8988T (cell line): ENCODE measurements around the gene CYP3A5.
"Not testable (repeated sequence)": the region's sequence is repeated elsewhere in the genome, so short reads cannot be mapped to it uniquely, and the experiment has no call there.

Experiments used
- DNase-seq: peaks from one replicate; pipeline ENCODE4 v3.0.0; 2011

Gene CYP3A5

DNA sequence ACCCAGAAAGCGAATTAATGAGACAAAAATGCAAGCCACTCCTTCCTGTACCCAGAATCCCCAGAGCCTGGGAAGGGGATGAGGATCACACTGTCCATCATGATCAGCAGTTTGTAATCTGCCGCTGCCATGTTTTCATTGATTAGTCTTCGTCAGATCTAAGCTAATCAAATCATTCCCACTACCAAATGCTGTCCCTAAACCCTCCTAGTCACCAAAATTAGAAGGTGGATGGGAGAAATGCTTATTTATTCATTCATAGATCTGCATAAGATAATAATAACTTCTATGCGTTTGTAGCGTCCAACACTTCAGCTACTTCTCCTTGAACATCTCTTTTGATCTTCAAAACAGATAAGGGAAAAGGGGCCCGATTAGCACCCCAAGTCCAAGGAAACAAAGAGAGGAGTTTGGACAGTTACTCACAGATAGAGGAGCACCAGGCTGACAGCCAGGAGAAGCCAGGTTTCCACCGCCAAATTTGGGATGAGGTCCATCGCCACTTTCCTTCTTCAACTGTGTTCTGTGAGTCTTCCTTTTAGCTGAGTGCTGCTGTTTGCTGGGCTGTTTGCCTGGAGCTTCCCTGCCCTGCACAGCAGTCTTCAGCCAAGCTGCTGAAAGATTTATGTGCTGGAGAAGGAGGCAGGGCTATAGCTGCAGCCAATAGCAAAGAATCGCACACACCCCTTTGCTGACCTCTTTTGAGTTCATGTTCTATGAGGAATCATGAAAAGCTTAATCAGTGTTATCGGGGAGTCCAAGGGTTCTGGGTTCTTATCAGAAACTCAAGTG lies at the start of gene CYP3A5:
Gene CYP3A5 (minus strand): TSS at position 597 of the 792 bp plus-strand sequence. CDS start 100 bp downstream, at position 497.
- no peak for DNase-seq

DNA sequence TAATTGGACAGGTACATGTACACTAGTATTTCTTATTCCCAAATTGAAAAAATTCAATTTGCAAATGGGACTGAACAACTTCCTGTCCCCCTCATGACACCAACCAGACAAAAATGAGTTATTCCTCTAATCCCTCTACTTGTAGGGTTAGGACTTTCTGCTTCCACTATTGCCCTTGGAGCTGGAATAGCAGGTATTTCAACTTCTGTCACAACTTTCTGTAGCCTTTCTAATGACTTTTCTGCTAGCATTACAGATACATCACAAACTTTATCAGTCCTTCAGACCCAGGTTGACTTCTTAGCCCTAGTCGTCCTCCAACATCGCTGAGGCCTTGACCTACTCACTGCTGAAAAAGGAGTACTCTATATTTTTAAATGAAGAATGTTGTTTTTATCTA lies 48.8 kb upstream of the CYP3A5 start:
- no peak for DNase-seq

DNA sequence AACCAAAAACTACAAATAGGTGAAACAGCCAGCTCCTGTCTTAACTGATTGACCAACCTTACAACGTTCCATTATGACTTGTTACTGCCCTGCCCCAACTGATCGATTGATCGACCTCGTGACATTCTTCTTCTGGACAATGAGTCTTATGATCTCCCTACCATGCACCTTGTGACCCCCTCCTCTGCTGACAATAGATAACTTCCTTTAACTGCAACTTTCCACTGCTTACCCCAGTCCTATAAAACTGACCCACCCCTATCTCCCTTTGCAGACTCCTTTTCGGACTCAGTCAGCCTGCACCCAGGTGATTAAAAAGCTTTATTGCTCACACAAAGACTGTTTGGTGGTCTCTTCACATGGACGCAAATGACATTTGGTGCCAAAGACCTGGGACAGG lies 43.4 kb upstream of the CYP3A5 start:
- not testable (repeated sequence) for DNase-seq

DNA sequence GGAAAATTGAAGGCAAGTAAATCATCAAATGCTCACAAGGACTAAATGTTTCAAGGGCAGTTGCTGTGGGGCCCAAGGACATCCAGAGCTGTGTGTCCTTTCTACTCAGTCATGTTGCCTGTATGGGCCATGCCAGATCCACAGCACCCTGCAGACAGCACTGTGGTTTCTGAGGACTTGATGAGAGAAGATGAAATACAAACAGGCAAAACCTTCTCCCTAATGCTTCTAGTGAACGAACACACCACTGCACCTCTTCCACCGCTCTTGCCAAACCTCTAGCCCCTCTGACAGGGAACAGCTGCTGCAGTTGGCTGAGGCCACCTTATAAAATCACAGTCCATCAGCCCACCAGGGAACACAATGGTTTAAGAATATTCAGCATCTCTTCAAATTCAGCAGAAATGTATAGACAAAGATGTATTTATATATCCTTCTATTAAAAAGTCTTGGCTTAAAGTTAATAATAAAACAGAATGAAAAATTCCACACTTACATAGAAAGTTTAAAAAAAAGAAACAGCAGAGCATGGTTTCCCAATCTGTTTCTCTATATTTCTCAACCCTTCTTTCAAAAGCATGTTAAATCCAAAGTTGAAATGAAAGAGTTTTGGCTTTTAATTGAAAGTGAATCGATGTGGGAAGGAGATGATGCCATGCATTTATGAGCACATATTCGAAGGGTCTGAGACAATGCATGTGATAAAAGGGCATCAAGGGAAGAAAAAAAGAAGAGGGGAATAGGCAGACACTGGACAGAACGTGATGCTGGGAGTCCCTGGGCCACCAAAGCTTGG lies 41.2 kb upstream of the CYP3A5 start:
- DNase-seq: no peak

DNA sequence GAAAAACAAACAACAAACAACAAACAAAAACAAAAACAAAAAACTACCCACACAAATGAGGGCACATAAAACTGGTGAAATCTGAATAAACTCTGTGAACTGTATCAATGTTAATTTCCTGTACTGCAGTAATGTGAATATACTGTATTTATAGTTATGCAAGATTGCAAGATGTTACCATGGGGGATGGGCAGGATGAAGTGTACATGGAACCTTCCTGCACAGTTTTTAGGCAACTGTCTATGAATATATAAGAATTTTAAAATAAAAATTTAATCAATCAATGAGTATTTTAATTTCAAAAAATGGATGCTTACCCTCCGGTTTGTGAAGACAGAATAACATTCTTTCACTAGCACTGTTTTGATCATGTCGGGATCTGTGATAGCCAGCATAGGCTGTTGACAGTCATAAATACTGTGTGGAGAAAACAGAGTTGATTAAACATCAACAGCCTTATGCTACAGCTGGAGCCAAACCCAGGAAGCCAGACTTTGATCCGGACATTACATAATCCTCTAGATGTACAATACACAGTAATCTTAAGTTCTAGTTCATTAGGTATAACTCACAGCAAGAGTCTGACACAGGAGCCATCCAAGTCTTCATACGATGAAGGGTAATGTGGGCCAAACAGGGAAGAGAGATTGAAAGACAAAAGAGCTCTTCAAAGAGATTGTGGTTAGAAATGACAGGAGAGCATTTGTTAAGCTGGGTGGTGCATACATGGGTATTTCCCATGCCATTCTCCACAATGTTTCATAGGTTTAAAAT lies 40.4 kb upstream of the CYP3A5 start:
- no peak for DNase-seq

DNA sequence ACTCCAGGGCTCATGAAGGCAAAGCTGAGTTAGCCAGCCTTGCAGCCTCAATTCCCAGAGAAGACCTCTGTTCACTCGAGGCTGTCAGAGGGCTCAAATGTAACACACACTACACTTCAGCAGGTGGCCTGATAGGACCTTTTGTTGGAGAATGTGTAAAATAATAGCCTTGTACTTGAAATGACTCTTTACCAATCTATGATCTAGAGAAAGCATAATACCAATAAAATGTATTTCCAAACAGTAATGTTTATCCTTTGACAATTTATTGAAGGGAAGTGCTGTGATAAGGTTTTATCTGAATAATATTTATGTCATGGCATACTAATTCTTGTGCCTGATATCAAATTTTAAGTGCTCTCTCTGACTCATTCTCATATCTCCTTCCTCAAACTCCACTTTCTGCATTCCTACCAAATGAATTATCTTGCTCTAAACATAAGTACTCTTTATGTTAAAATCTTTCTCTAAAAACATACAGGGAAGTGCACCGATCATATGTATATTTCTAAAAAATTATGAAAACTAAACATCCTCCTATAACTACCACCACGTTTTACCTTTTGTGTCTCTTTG lies 34.3 kb upstream of the CYP3A5 start:
- DNase-seq: no peak

DNA sequence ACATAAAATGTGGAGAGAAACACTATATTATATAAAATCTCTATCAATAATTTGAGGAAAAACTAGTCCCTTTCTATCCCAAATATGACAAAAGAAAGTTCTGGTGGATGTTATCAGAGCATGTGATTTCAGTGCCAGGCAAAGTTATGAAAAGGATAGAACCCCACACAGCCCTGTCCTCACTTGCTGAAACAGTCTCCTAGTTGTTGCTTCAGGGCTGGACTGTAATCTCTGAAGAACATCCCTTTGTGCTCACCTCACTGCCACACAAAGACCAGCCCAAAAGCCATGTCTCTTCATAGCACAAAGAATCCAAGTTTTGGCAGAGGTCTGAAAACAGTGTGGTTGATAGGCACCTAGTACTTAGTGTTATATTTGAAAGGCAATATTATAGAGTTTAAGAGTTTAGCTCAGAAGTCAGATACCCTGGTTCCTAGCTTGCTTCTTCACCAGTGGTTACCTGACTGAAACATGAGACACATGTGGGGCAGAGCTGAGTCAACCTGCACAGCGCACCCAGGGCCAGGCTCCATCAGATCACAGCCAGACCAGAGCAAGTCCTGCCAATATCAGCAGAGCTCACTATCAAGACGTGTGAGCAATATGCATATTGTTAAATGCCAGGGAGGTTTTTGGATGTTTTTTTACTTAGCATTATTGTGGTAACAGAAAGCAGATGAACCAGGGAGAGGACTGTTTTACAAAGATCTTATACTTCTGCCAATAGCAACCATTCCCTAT lies 30.2 kb upstream of the CYP3A5 start:
- no peak for DNase-seq

DNA sequence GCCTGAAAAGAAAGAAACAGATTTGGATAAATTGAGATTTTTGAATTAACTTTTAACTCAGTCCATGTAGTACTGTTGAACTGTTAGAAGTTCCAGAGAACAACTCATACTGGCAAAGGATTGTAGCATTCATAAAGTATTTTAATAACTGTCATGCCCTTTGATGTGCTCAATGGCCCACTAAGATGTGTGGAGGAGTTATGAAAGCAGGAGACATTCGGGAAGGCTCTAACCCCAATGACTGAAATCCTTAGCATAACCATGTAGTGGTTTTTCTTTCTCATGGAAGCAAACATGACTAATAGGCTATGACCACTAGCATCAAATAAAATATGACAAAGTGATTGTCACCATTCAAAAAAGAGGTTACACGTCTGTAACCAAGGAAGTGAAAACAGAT lies 29.5 kb upstream of the CYP3A5 start:
- DNase-seq: no peak

DNA sequence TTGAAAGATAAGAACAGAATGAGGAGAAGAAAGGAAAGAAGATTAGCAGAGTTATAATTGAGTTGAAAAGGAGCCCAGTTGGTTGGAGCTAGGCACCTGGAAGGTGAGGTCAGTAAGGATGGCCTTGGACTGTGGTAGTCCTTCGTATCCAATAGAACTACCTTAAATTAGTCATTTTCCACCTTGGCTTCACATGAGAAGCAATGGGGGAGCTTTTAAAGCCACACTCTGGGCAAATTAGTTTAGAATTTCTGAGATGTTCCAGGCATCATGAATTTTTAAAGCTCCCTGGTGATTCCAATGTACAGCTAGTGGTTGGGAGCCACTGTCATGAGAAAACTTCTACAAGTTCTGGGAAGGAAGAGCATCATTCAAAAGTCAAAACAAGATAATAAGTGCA lies 27.3 kb upstream of the CYP3A5 start:
- DNase-seq: no peak

DNA sequence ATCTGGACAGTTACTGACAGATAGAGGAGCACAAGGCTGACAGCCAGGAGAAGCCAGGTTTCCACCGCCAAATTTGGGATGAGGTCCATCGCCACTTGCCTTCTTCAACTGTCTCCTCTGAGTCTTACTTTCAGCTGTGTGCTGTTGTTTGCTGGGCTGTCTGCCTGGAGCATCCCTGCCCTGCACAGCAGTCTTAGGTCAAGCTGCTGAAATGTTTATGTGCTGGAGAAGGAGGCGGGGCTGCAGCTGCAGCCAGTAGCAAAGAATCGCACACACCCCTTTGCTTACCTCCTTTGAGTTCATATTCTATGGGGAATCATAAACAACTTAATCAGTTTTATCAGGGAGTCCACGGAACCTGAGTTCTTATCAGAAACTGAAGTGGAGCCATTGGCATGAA lies 20.1 kb upstream of the CYP3A5 start:
- DNase-seq: no peak

DNA sequence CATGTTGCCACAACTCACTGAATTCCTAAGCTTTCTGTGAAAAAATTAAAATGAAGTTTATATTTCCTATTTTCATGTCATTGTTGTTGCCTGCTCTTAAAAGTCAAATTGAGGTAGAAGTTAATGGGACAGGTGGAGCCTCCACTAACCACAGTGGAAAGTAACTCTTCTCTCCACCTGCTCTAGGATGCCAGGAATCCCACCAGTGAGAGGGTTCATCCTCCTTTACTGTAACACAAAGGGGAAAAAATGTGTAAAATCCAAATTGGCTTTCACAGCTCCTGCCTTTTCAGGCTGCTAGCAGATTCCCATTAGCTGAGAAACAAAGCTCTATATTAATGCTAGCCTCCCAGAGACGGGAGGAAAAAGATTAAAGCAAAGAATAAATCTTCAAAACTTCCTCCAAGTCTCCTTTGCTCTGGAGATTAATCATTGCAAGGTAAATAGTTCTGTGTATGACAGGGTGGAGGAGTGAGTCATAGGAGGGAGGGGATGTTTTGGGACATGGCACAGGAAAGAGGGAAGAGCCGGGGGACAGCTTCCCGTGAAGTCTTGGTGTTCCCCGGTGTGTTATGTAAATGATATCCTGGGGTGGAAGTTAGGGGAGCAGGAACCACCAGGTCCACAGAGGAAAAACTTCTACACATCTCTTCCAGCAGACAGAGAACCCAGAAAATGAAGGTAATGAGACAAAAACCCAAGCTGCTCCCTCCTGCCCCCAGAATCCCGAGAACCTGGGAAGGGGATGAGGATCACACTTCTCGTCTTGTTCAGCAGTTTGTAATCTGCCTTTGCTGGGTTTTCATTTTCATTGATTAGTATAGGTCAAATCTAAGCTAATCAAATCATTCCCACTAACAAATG lies 19.3 kb upstream of the CYP3A5 start:
- not testable (repeated sequence) for DNase-seq

DNA sequence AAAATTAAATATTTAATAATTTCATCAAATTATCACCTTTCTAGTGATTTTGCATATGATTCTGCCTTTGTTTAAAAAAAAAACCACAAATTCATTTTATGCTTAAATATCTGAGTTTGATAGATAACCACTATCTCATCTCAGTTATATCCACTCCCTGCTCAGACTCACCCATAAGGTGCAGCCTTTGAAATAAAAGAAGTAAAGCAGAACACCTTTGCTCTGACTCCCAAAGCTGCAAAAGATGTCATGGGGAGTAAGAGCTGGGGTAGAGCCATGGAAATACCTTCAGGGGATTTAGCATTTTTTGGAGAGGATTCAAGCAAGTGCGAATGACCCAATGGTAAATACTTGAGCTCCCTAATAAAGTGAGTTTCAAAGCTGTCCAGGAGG lies 15.1 kb upstream of the CYP3A5 start:
- no peak for DNase-seq

DNA sequence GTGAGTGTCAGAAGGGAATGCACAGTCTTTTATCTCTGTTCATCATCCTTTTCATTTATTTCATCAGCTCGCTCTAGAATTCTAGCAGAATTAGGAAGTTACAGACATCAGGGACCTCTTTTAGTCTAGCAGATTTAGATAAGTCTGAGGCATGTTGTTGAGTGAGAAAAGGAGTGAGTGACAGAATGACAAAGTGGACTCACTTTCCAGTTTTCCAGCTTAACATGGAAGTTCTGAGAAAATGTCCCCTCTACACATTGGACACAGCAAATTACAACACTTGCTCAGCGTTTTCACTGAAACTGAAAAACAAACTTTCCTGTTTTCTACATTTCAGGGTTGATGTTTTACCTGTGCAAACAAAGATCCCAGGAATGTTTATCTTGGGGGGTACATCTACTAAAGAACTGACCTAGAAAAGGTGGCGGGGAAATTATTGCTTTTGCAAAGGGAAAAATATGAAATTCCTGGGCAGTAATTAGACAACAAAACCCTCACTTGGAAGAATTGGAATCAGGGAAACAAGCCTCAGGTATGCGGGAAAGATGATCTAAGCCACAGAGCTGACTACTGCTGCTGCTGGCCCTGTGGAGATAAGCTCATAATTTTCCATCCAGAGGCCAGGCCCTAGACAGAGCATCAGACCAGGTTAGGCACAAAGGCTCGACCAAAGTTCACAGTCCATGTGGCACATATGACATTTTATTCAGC lies 14.6 kb upstream of the CYP3A5 start:
- no peak for DNase-seq

DNA sequence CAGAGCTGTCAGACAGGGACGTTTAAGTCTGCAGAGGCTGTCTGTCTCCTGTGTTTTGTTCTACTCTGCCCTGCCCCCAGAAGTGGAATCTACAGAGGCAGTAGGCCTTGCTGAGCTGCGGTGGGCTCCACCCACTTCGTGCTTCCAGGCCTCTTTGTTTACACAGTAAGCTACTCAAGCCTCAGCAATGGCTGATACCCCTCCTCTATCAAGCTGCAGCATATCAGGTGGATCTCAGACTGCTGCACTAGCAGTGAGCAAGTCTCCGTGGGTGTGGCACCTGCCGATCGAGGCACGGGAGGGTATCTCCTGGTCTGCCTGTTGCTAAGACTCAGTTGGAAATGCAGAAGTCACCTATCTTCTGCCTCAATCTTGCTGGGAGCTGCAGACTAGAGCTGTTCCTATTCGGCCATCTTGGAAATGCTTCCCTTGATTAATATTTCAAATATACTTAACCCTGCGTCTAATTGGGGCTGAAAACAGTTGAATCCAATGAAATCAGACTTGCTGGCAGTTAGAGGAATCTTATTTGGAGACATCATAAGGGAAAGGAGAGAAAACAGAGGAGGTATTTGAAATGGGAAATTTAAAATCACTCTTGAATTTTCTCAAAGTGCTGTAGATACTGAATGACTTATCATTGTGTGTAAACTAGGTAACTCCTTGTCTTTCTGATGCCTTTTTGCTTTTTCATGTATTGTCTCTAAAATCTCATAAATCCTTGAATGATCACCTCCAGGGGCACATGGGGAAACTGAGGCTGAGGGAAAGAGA lies 13.8 kb upstream of the CYP3A5 start:
- DNase-seq: no peak

DNA sequence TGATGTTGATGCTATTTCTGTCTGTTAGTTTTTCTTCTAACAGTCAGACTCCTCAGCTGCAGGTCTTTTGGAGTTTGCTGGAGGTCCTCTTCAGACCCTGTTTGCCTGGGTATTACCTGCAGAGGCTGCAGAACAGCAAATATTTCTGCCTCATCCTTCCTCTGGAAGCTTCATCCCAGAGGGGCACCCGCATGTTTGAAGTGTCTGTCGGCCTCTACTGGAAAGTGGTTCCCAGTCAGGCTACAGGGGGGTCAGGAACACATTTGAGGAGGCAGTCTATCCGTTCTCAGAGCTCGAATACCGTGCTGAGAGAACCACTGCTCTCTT lies 13.3 kb upstream of the CYP3A5 start:
- DNase-seq: no peak

DNA sequence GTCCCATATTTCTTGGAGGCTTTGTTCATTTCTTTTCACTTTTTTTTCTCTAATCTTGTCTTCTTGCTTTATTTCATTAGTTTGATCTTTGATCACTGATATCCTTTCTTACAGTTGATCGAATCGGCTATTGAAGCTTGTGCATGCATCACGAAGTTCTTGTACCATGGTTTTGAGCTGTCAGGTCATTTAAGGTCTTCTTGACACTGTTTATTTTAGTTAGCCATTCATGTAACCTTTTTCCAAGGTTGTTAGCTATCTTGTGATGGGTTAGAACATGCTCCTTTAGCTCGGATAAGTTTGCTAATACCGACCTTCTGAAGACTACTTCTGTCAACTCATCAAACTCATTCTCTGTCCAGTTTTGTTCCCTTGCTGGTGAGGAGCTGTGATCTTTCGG lies 12.8 kb upstream of the CYP3A5 start:
- DNase-seq: not testable (repeated sequence)

DNA sequence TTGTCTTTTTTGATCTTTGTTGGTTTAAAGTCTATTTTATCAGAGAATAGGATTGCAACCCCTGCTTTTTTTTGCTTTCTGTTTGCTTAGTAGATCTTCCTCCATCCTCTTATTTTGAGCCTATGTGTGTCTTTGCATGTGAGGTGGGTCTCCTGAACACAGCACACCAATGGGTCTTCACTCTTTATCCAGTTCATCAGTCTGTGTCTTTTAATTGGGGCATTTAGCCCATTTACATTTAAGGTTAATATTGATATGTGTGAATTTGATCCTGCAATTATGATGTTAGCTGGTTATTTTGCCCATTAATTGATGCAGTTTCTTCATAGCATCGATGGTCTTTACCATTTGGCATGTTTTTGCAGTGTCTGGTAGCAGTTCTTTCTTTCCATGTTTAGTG lies 11.9 kb upstream of the CYP3A5 start:
- not testable (repeated sequence) for DNase-seq

DNA sequence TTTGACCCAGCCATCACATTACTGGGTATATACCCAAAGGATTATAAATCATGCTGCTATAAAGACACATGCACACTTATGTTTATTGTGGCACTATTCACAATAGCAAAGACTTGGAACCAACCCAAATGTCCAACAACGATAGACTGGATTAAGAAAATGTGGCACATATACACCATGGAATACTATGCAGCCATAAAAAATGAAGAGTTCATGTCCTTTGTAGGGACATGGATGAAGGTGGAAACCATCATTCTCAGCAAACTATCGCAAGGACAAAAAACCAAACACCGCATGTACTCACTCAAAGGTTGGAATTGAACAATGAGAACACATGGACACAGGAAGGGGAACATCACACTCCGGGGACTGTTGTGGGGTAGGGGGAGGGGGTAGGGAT lies 11.1 kb upstream of the CYP3A5 start:
- DNase-seq: not testable (repeated sequence)

DNA sequence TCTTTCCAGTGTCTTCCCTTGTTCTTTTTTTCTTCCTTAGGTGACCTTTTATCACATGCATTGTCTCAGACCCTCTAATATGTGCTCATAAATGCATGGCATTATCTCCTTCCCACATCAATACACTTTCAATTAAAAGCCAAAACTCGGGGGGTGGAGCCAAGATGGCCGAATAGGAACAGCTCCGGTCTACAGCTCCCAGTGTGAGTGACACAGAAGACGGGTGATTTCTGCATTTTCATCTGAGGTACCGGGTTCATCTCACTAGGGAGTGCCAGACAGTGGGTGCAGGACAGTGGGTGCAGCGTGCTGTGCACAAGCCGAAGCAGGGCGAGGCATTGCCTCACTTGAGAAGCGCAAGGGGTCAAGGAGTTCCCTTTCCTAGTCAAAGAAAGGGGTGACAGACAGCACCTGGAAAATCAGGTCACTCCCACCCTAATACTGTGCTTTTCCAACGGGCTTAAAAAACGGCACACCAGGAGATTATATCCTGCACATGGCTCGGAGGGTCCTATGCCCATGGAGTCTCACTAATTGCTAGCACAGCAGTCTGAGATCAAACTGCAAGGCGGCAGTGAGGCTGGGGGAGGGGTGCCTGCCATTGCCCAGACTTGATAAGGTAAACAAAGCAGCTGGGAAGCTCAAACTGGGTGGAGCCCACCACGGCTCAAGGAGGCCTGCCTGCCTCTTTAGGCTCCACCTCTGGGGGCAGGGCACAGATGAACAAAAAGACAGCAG lies 6.2 kb upstream of the CYP3A5 start:
- DNase-seq: not testable (repeated sequence)
